ENCODE measurements around the gene C22orf23. TPM values are rescaled to one million over a fixed set of nuclear protein-coding genes. Genes with fewer than 3 reads are reported as not detected.
A peak's percentile ranks its signal among the peaks of the same experiment; 100 is the strongest.

C22orf23 gene
- total RNA-seq, 1 donor, result 0.72 TPM

DNA sequence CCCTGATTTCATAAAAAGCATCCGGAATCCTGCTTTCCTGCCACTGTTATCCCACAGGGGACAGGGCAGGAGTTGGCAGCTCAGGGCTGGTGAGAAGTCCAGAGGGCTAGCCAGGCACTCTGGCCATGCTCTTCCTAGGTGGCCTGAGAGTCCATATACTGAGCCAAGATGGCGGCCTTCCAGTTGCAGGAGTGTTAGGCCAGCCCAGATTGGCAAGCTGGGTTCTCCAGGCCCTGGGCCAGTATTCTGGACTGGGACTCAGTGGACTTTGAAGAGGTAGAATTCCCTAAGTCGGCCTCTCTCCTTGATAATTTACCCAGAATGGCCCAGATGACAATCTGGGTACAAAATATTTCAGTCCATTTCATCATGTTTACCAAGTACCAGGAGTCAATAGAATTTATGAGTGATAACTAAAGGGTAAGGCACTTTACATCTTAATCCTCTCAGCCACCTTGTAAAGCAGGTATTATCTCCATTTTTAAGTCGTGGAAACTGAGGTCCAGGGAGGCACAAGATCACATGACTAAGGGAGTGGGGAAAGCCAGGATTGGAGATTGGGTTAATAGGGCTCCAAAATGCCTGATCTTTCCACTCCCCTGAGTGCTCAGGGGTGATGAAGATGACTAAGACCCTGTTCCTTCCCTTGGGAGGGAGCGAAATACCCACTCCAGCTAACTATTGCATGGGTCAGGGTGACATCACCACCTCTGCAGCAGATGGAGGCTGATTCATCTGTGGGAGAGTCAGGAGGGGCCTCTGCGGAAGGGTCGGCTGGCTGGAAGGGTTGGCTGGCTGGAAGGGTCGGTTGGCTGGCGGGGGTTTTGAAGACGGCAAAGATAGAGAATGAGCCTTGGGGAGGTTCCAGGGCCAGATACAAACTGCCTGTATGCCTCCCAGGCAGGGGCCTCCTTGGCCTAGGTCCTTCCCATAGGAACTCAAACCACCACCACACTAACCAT lies 48.5 kb downstream of the C22orf23 start:
- no peaks in the 10 kb centered on the region for H3K27me3 ChIP-seq (ENCODE audit: insufficient read depth, low read length)
- peak overlapping the region; percentile 70 for H2AFZ ChIP-seq (ENCODE audit: low read length)
- TF ChIP-seq, protein P1, sequence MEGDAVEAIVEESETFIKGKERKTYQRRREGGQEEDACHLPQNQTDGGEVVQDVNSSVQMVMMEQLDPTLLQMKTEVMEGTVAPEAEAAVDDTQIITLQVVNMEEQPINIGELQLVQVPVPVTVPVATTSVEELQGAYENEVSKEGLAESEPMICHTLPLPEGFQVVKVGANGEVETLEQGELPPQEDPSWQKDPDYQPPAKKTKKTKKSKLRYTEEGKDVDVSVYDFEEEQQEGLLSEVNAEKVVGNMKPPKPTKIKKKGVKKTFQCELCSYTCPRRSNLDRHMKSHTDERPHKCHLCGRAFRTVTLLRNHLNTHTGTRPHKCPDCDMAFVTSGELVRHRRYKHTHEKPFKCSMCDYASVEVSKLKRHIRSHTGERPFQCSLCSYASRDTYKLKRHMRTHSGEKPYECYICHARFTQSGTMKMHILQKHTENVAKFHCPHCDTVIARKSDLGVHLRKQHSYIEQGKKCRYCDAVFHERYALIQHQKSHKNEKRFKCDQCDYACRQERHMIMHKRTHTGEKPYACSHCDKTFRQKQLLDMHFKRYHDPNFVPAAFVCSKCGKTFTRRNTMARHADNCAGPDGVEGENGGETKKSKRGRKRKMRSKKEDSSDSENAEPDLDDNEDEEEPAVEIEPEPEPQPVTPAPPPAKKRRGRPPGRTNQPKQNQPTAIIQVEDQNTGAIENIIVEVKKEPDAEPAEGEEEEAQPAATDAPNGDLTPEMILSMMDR (IDR thresholded peaks at IDR 0.05; ENCODE audit: extremely low read depth, low read depth, low read length), result no peak
- H3K79me2 ChIP-seq (ENCODE audit: insufficient read depth, low read length), result peaks cover 33% of the 10 kb centered on the region
- H3K36me3 ChIP-seq (ENCODE audit: insufficient read depth, low read length), result no peaks in the 10 kb centered on the region
- peak overlapping the region; percentile 76 for H3K4me2 ChIP-seq (ENCODE audit: insufficient read depth, low read length)
- peaks cover 15% of the 10 kb centered on the region for H4K20me1 ChIP-seq (ENCODE audit: insufficient read depth, low read length)
- peak; percentile 99 for DNase-seq (ENCODE audit: insufficient read length, low spot score, missing footprints)
- H3K27ac ChIP-seq (ENCODE audit: low read depth, low read length), result peak overlapping the region; percentile 93
- H3K9me3 ChIP-seq (ENCODE audit: low read depth, low read length), result no peaks in the 10 kb centered on the region
- H3K4me3 ChIP-seq (ENCODE audit: insufficient read depth, low read length), result peak overlapping the region; percentile 85
- H3K4me1 ChIP-seq (ENCODE audit: insufficient read depth, low read length), result peaks cover 33% of the 10 kb centered on the region

DNA sequence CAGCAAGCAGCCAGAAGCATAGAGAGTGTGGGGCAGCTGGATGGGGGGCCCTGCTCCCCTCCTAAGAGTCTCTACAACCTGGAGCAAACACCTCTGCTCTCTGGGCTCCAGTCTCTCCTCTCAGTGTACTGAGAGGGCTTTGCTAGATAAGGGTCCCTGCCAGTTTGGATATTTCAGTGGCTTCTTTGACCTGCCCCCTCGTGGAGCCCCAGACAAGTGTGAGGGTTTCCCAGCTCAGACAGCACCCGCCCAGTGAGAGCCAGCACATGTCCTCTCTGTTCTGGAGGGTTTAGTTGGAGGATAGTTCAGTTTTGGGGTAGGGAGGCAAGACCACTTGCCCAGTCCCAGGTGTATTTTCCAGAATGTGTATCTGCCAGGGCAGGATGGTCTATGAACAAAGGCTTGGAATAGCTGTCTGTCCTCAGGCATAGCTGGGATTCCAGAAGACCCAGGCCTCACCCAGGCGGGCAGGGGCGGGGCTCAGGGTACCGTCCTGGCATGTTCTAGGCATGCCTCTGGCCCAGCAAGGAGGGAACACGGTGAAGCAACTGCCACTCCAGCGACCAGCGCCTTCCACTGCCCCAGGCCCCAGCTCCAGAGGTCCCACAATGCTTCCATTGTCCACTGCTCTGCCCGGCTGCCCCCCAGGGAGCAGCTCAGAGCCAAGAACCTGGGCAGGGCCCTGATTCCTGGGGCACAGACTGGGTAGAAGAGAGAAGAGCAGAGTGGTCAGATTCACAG lies 54.8 kb downstream of the C22orf23 start:
- TF ChIP-seq, protein P1 (IDR thresholded peaks at IDR 0.05; ENCODE audit: extremely low read depth, low read depth, low read length), result no peak
- Histone ChIP-seq H3K9me3 (ENCODE audit: low read depth, low read length) (no peaks in the 10 kb centered on the region), H3K27me3 (ENCODE audit: insufficient read depth, low read length) (no peaks in the 10 kb centered on the region), H3K79me2 (ENCODE audit: insufficient read depth, low read length) (no peaks in the 10 kb centered on the region), H2AFZ (ENCODE audit: low read length) (no peak overlapping the region), H3K4me2 (ENCODE audit: insufficient read depth, low read length) (no peak overlapping the region), H3K27ac (ENCODE audit: low read depth, low read length) (no peak overlapping the region), H3K4me3 (ENCODE audit: insufficient read depth, low read length) (no peak overlapping the region), H3K4me1 (ENCODE audit: insufficient read depth, low read length) (peaks cover 4% of the 10 kb centered on the region), H3K36me3 (ENCODE audit: insufficient read depth, low read length) (no peaks in the 10 kb centered on the region), H4K20me1 (ENCODE audit: insufficient read depth, low read length) (no peaks in the 10 kb centered on the region)
- DNase-seq (ENCODE audit: insufficient read length, low spot score, missing footprints), result peak; percentile 15

DNA sequence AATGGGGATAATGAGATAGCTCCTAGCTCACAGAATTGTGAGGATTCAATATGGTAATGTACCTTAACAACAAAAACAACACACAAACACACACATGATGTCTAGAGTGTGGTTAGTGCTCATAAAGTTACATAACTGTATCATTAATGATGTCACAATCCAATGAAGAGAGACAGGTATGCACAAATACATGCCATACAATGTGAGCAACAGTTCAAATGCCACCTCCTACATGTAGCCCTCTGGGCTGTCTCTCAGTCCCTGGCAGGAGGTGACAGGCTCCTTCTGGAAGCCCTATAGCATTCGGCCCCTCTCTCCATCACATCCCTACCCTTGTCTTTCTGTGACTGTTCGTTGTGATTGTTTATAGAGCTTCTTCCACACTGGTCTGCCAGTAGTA lies 55.6 kb downstream of the C22orf23 start:
- Histone ChIP-seq H4K20me1 (ENCODE audit: insufficient read depth, low read length) (no peaks in the 10 kb centered on the region), H3K36me3 (ENCODE audit: insufficient read depth, low read length) (no peaks in the 10 kb centered on the region), H2AFZ (ENCODE audit: low read length) (no peak overlapping the region), H3K27ac (ENCODE audit: low read depth, low read length) (no peak overlapping the region), H3K4me2 (ENCODE audit: insufficient read depth, low read length) (no peak overlapping the region), H3K27me3 (ENCODE audit: insufficient read depth, low read length) (no peaks in the 10 kb centered on the region), H3K4me3 (ENCODE audit: insufficient read depth, low read length) (no peak overlapping the region), H3K79me2 (ENCODE audit: insufficient read depth, low read length) (no peaks in the 10 kb centered on the region), H3K4me1 (ENCODE audit: insufficient read depth, low read length) (peaks cover 4% of the 10 kb centered on the region), H3K9me3 (ENCODE audit: low read depth, low read length) (no peaks in the 10 kb centered on the region)
- DNase-seq (ENCODE audit: insufficient read length, low spot score, missing footprints), result peak; percentile 50
- TF ChIP-seq, protein P1 (IDR thresholded peaks at IDR 0.05; ENCODE audit: extremely low read depth, low read depth, low read length), result no peak

DNA sequence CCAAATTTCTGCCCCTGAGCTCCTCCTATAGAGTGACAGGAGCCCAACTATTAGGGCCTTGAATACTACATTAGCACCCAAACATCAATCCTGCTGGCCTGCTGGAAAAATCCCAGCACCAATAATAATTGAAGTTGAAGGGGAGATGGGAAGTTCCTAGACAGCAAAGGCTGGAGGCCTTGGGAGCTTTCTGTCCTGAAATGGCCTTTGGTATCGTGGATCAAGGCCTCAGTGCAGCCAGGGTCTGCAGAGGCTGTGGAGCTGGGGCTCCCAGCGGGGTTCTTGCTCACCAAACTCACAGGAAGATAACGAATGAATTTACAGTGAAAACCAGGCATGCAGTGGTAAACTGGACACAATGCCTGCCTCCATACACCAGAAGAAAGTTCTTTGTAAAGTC lies 56.5 kb downstream of the C22orf23 start:
- Histone ChIP-seq H3K79me2 (ENCODE audit: insufficient read depth, low read length) (no peaks in the 10 kb centered on the region), H3K4me3 (ENCODE audit: insufficient read depth, low read length) (no peak overlapping the region), H4K20me1 (ENCODE audit: insufficient read depth, low read length) (no peaks in the 10 kb centered on the region), H3K9me3 (ENCODE audit: low read depth, low read length) (no peaks in the 10 kb centered on the region), H3K27me3 (ENCODE audit: insufficient read depth, low read length) (no peaks in the 10 kb centered on the region), H3K36me3 (ENCODE audit: insufficient read depth, low read length) (no peaks in the 10 kb centered on the region), H2AFZ (ENCODE audit: low read length) (no peak overlapping the region), H3K27ac (ENCODE audit: low read depth, low read length) (peak overlapping the region; percentile 45), H3K4me2 (ENCODE audit: insufficient read depth, low read length) (no peak overlapping the region), H3K4me1 (ENCODE audit: insufficient read depth, low read length) (peaks cover 4% of the 10 kb centered on the region)
- peak; percentile 48 for DNase-seq (ENCODE audit: insufficient read length, low spot score, missing footprints)
- TF ChIP-seq, protein P1 (IDR thresholded peaks at IDR 0.05; ENCODE audit: extremely low read depth, low read depth, low read length), result no peak

Measured in osteoblast (primary cell).